ENCODE results near the gene NPAS2.
A peak's percentile ranks its signal among the peaks of the same experiment; 100 is the strongest.

Gene NPAS2

DNA sequence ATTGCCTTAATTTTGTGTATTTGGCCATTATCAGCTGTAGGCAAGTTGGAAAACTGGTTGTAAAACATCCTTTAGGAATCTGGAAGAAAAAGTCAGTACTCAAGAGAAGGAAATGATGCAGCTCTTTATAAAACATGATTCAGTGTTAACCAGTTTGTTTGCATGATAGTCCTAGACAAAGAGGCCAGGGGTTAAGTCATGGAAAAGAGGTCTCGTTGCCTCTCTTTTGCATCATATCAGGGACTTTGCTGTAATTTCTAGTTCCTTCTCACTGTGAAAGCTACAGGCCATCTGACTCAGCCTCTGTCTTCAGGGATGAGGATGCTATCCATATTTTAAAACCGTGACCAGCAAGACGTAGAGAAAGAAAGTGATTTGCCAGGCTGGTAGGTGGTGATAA, 38.0 kb downstream of the NPAS2 start:
- no peak for DNase-seq

DNA sequence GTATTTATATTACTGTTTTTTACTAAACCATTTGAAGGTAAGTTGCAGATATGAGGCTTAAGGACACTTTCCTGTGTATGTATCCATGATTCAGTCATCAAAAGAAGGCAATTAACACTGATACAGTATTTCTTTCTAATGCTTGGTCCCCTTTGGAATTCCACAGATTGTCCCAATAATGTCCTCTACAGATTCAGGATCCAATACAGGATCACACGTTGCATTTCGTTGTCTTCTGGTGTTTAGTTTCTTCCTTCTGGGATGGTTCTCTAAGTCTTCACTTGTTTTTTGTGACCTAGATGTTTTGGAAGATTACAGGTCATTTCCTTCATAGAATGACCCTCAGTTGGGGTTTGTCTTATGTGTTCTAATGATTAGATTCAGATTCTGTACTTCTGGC, 40.0 kb downstream of the NPAS2 start:
- DNase-seq = no peak

DNA sequence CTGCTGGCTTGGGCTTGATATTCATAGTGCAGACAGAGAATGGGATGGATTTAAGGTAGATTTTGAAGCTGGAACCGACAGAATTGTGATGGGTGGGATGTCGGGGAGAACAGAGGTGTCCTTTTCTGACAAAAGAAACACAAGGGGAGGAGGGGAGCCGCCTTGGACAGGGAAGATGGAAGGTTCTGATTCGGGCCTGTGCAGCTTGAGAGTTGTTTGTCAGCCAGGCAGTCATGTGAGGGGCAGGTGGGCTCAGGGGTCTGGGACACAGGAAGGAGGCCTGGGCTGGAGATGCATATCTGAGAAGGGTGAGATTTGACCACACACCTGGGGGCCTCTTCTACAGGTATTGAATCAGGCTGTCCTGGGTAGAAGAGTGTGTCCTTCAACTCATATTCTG, 41.4 kb downstream of the NPAS2 start:
- DNase-seq = no peak

DNA sequence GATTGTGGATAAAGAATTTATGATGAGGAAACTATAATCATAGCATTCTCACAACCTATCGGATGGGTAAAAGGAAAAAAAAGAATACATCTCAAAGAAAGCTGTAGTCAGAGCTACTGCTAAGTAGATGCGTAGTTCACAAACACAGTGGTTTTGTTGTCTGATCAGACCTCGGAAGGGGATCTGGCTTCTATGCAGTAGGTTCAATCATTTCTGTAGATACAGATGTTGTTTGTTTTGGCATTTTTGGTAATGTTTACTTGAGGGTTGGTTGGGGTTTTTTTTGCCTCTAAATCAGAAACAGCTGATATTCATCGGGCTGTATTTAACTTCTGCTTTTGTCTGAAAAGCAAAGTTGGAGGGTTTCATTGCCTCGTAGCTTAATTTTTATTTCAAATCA, 42.1 kb downstream of the NPAS2 start:
- DNase-seq = no peak

DNA sequence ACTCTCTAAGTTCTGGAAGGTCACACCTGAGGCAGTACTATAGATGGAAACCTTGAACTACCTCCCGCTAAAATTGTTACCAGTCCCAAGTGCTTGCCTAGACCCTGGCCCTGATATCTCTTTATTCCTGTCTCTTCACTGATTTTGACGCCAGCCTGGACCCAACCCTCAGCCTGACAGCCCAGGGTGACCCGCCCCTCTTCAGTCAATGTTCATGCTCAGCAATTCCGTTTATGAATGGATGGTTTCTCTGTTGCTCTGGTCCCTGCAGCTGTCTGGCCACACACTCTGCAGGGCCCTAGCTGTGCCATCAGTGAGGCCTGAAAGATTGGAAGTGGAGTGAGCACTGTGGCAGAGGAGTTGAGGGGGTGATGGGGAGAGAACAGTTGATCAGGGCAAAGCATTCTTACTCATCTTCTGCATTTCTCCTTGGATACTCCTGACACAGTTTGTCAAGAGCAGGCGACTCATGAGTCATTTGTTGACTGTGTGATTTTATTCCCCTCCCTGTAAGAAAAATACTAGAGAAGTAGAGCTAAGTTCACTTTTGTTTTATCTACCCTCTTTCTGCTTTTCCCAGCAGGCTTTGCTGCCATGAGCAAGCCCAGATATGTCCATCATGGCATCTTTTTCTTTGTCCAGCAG, 46.0 kb downstream of the NPAS2 start:
- DNase-seq = no peak

DNA sequence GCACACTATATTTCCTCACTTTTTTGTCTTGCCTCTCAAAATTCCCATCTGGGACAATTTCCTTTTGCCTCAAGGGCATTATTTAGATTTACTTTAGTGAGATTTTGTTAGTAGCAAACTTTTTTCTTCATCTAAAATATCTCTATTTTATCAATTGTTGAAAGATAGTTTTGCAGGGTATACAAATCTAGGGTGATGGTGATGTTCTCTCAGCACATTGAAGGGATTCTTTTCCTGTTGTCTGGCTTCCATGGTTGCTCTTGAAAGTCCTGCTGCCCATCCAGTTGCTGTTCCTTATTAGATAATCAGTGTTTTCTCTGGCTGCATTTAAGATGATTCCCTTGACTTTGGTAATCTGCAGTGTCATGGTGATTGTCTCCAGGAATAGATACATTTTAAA, 48.1 kb downstream of the NPAS2 start:
- DNase-seq = no peak

DNA sequence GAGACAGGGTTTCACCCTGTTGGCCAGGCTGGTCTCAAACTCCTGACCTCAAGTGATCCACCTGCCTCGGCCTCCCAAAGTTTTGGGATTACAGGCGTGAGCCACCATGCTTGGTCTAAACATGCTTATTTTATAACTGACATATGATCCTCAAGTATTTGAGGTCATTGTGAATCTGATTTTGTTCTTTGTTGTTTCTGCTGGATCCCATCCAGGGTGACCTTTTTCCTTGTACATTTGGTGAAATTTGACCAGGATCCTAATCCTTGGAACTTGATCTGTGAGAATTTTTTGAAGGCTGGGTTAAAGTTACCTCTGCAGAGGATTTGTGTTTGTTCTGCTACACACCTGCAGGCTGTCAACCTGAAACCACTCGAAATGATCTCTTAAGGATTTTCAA, 49.2 kb downstream of the NPAS2 start:
- no peak for DNase-seq

DNA sequence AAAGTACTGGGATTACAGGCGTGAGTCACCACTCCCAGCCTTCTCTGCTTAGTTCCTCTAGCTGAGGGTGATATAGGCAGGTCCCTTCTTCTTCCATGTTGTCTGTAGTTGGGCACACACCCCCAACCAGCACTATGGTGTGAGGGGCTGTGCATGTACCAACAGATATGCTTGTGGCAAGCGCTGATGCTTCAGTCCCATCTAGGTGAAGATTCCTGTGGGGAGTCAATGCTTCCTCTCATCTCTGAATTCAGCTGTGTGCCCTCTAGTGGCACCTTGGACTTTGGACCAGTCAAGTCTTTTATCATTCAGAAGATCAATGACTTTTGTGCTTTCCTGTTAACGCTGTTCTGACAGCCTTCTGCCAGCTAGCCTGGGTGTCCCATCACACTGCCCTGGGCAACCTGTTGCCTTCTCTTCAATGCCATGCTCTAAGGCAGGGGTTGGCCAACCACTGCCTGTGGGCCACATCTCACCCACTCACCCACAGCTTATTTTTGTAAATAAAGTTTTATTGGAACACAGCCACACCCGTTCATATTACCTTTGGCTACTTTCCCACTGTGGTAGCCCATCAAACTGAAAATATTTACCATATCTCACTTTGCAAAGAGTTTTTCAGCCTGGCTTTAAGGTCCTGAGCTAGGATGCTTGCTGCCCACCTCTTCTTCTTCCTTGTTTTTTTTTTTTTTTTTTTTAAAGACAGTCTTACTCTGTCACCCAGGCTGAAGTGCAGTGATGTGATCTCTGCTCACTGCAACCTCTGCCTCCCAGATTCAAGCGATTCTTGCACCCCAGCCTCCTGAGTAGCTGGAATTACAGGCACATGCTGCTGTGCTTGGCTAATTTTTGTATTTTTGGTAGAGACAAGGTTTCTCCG, 51.0 kb downstream of the NPAS2 start:
- peak in 1 of 2 donors; percentile 2 for DNase-seq

DNA sequence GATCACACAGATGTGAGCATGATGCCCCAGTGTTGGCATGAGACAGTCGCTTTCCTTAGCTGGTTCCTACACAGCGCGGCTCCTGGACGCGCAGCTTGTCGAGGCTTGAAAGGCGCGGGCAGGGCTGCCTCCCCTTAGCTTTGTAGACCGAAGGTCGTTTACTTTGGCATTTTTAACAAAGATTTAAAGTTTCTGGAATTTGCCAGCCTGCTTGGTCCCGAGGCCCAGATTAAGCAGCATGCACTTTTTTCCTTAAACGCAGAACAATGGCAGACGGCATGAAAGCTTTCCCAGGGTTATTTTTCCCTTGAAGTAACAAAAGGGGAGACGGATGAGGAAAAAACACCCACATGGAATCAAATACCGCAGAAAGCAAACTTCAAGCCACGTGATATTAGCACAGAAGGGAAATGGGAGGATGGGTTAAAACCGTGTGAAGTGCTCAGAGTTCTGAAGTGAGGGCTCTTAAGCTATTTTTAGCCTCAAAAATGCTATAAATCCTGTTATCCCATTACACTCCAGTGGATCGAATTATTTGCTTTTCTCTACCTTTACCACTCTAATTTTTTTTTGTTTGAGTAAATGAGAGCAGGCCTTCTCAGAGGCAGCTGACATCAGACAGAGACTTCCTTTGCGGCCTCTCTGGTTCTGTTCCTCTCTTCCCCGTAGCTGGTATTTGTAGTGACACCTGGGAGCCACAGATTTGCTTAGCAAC, 55.7 kb downstream of the NPAS2 start:
- DNase-seq = no peak

DNA sequence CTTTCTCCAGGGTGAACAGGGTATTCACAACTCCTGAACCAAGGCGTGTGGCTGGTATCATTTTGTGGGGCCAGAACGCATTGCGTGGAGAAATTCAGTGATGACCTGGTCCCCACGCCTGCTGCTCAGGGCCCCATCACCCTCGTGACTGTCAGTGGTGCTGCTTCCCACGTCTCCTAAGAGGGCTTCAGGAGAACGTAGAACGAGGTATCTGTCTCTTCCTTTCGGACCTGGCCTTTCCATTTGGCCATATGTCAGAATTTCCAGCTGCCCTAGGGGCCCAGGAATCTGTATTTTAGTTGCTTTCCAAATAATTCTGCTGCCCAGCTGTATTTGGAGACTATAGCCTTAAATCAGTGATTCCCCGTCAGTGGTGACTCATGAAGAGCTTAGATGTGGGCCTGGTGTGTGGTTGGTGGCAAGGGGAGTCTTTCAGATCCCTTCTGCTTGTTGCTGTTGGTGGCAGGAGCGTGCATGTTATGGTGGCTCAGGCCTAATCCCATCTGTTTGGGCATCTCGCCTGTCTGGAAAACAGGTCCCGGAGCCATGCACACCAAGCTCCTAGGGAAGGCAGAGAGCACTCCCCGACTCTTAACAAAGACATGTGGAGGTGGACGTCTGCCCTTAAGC, 56.4 kb downstream of the NPAS2 start:
- no peak for DNase-seq

DNA sequence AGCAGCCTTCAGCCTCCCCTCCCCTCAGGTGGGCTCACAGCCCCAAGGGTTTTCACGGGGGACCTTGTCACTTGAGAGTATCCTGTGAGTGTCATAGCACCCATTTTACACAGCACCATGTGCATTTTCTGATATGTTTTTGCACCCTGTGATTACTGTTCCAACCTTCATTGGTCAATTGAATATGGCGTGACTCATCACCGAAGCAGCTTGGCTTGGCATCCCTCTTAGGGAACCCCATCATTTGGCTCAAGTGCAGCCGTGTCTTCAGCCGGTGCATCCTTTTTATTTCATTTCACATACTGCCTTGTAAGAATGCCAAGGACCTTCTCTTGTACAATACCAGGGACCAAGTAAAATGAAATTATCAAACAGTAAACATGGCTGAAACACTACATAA, 57.6 kb downstream of the NPAS2 start:
- no peak for DNase-seq

DNA sequence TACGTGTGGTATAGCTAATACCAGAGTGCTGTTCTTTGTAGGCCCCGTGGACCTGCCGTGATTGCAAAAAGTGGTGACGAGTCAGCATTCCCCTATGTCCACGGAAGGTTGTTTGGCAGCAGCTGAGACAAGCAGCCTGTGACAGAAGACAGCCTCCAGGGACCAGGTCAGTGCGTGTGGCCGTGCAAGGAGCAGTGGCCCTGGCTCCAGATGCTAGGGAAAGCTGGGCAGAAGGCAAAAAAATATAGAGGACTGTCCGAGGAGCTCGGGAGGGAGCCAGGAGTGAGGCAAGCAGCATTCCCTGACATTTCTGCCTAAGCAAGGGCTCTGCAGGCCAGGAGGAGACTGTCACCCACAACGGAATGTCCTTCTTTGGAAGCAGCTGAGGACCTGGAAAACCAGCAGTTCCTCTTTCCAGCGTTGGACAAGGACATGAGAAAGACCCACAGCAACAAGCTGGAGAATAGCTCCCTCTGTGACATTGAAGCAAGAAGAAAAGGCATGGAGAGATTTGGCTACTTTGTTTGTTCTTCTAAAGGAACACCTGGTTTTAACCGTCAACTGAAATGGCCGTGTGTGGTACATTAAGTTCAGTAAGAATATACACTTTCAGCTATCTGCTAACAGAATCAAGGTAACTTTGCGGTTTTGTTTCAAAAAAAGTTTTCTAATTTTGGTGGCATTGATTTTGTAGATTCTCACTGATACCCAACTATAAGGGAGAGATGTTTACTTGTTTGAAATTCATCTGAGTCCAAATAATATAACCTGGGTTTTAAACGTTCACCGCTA, 58.3 kb downstream of the NPAS2 start:
- no peak for DNase-seq

DNA sequence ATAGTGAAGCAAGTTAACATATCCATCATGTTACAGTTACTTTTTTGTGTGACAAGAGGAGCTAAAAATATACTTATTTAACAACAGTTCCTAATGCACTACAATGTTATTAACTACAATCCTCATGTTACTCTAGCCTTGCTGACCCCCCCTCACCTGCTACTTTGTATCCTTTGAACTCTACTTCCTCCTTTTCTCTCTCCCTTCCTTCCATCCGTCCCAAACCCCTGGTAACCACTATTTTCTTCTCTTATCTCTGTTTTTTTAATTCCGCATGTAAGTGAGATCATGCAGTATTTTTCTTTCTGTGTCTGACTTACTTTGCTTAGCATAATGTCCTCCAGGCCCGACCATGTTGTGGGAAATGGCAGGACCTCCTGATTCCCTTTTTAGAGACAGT, 59.4 kb downstream of the NPAS2 start:
- no peak for DNase-seq

DNA sequence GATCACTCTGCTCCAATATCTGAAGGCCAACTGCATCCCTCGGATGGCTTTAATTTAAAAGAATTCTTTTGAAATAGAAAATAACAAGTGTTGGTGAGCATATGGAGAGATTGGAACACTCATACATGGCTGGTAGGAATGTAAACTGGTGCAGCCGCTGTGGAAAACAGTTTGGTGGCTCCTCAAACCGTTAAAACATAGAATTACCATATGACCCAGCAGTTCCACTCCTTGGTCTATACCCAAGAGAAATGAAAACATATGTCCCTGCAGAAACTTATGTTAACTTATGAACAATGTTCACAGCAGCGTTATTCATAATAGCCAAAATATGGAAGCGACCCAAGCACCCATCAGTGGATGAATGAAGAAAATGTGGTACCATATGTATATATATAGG, 60.1 kb downstream of the NPAS2 start:
- DNase-seq = no peak

DNA sequence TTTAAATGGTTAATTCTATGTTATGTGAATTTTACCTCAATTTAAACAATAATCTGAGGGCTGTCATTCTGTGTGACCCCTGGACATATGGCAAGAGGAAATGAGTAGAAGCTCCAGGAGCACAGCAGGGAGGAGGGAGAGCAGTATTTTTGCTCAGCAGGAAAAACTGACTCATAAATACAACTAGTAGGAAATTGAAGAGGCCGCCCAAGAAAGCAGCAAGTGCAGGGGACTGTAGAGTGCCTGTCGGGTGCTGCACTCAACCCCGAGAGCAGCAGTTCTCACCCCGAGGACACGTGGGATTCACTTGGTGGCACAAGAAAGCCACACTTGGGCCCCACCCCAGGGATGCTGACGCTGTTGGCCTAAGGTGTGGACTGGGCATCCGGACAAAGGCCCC, 60.8 kb downstream of the NPAS2 start:
- DNase-seq = no peak

DNA sequence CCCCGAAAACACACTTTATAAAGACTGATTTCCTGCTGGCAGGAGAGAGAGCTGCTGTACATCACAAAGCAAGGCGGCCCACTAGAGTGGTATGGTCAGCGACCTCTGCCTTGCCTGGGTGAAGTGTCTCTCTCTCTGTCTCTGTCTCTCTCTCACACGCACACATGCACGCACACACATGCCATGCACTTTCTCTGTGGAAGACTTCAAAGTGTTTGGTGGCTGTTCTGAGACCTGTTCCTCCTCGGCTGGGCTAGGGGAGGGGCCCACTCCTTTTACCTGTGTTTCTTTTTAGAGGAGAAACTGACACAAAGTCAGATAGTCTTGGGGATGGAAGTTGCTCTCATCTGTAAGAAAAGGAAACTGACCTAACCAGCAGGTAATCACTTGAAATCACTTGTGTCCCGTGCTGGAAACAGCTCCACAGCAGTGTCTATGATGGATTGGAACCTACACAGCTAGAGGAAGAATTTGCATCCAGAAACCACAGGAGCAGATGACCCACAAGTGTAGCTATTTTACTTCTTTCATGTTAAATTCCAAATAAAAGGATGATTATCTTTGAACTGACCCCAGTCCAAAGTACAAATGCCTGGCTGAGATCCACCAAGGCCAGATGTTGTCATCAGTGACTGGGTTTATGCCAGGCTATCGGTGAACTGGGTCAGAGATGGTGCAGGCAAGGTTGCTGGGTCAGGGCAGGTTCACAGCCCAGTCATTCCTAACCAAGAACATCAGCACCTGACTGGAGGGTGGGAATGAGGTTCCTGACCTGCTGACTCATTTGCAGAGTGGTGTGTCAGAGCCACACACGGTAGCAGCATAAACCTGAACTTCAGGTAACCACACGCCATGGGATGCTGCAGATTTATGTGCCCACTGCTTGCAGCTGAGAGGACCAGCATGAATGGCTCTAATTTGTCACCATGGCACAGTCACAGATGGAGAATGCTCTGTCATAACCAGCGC, 63.0 kb downstream of the NPAS2 start:
- no peak for DNase-seq

DNA sequence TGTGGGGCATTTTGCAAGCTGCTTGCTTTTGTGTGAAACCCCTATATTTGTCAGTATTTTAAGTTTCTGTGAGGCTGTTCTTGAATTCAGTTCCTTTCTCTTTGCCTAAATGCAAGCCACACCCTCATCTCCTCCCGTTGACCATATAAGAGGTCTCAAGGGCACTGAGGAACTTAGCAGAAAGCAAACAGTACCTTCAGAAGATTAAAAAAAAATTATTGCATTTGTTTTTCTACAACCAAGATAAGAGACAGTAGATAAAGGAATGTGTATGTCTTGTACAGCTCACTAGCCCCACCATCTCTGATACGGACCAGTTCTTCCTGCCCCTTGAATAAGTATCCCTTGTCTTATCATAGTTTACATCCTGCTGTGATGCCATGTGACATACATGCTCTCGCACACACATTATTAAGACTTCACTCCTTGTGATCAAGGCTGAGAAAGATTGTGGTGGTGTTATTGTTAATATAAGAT, 64.2 kb downstream of the NPAS2 start:
- no peak for DNase-seq

DNA sequence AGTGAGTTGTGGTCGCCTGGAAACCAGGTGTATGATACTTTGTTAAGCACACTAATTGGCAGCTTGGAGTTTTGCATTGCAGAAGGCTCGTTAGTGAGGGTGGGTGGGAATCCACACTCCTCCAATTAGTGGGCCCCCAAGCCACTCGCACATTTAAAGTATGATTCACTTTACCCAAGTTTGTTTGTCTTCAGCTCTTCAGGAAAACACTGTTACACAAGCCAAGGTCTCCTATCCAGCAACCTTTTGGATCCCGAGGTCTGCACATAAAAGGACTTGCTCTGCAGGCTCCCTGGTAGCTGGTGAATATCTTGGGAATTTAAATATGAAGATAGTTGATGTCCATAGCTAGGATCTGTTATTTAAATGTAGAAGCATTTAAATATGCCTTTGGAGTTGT, 66.1 kb downstream of the NPAS2 start:
- DNase-seq = no peak

DNA sequence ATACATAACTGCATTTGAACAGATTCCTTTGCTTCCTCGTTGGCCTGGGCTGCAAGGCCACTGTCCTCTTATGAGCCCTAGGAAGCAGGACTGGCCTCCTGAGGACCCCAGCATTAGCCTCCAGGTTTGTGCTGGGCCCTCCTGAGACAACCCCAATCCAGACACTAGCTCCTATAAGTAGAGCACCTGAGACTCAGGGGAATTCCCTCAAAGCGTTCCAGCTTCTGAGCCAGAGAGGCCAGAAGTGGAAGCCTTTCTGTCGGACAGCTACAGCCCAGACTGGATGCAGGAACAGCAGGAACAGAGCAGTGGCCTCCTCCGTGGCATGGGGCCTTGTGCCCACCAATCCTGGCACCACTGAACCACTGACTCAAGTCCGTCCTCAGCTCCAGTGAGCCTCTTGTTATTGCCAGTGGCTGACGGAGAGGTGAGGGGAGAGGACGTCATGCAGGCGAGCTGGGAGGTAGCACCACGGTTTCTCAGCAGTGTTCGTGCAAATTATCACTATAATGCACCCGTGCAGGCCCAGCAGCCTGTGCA, 67.2 kb downstream of the NPAS2 start:
- DNase-seq = no peak

DNA sequence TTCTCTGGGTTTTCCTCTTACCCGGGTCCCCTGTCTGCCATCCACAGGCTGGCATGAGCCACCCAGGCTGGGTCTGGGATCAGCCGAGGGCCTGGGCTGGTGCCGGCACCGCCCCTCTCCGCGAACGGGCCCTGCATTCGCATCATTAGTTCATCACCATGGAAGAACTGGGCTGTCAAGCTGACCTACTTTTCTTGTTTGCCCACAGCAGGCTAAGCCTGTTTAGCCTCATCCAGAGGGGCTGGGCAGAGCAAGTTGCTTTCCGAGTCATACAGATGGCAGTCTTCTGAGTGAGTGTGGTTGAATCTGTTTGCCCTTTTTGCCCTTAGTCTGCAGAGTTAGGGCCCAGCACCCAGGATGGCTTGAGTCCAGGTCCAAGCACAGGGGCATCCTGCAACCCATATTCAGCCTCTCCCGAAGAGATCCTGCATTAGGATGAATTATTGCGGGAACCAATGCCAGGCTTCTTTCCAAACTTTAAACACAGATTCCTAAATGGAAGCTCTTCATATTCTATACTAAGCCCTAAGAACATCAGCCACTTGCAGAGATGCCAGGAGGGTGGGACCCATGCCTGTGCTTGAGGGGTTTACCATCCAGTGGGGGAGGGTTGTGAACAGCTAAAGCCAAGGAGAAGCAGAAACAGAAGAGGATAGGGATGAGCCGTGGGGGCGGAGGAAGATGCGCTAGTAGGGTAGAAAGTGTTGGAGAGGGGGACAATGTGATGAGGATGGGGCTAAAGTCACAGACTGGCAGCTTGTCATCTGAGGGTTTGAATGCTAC, 68.0 kb downstream of the NPAS2 start:
- DNase-seq = no peak

Data from CD4-positive, alpha-beta T cell treated with Interferon alpha-2 for 1 hour (primary cell).